Endometrial microvascular endothelial cells (primary cell): ENCODE results near the gene FSTL4. TPM values are rescaled to one million over a fixed set of nuclear protein-coding genes. Genes with fewer than 3 reads are reported as not detected.
"Not testable (repeated sequence)": the region's sequence is repeated elsewhere in the genome, so short reads cannot be mapped to it uniquely, and the experiment has no call there.

Source experiments
- in situ Hi-C: cut with HindIII; loops from 2 replicates; pipeline ENCODE4 v1.10.0; 2017; ENCODE audit warnings: low sequenced_read_pairs, low pct_unique_long_range_greater_than_20kb; ENCODE audit errors: inconsistent ontology term
- total RNA-seq: library from RNA; depleted of rRNA; stranded (reverse); fragments of >200 nt; gene quantifications from one replicate; pipeline ENCODE4 v1.2.3, GENCODE V29; 2015; ENCODE audit errors: inconsistent ontology term

Gene FSTL4
- total RNA-seq, 1 donor from 2014 or later, result not detected

DNA sequence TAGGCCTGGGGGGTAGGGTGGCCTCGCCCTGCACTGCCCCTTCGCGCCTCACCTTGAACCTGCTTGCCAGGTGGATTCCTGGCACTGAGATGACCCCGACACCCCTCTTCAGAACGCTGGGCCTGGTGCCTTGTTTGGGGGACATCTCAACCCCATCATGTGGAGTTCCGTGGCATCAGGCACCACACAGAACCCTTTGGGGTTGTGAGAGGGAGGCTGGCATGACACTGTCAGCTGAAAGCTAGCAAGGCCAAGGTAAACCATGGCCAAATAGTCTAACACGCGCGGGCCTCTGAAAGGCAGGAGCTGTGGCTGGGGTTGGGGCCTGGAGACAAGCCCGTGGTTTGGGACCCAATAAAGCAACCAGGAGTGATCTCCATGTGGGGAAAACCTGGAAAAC lies 163.2 kb downstream of the FSTL4 start:
- in situ Hi-C loops, result no loop called here

DNA sequence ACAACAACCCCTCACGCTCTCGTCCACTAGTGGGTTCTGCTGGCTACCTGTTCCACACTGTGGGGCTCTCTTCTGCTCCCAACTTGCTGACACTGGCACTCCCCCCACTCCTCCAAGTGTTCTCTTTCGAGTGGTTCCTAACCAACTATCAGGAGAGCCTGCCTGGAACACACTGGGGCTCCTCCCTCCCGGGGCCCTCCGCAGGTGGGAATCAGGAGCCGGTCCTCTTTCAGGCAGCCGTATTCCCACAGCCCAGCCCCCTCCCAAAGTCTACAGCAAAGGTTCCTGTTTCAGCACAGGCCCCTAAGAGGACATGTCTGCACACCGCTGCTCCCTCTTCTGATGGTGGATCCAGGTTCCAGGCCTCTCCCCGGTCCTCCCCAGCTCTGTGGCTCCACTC lies 165.9 kb downstream of the FSTL4 start:
- in situ Hi-C loops, result no loop called here

DNA sequence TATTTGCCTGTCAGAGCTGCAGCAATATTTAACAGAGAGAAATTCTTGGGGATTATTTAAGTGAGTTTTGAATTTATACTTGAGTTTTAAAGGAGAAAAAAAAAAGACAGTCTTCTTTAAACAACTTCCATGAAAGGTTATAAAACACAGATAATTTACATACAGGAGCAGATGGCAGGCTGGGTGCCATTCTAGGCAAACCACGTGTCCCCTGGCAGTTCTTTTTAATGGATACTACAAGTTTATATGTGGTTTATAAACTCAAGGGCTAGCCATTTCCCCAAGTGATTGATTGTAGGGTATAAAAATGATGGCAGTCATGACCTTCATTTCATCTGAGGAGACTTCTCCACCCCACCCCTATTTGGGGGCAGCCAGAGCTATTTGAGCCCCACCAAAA lies 166.6 kb downstream of the FSTL4 start:
- in situ Hi-C loops, result no loop called here

DNA sequence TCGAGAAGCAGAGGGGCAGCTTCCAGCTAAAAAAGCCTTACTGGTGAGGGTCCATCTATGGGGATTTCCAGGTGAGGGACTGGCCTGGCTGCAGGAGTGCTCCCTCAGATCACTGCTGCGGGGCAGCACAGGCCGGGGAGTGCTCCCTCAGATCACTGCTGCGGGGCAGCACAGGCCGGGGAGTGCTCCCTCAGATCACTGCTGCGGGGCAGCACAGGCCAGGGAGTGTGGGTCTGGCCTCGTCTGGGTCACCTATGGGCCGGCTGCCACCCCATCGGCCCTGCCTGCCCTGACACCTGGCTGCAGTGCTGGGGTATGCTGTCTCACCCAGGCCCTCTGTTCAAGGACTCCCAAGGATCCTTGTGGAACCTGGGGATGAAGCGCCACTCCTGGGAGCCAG lies 167.1 kb downstream of the FSTL4 start:
- in situ Hi-C loops, result not testable (repeated sequence)

DNA sequence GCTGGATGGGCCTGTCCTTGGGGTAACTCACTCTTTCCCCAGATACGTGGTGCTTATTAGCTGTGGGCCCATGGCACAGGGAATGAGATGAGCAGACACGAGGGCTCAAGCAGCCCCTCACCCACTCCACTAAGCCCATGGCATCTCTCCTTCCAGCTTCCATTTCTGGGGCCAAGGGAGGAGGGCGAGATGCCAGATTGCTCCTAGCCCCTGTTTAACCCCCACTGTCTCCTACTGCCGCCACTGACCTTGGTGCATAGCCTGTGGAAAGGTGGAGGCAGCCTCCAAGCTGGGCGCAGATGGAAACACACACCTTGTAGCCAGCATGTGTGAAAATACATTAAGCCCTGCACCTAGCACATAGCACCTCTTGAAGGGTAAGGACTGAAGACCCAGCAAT lies 167.6 kb downstream of the FSTL4 start:
- in situ Hi-C loops, result no loop called here

DNA sequence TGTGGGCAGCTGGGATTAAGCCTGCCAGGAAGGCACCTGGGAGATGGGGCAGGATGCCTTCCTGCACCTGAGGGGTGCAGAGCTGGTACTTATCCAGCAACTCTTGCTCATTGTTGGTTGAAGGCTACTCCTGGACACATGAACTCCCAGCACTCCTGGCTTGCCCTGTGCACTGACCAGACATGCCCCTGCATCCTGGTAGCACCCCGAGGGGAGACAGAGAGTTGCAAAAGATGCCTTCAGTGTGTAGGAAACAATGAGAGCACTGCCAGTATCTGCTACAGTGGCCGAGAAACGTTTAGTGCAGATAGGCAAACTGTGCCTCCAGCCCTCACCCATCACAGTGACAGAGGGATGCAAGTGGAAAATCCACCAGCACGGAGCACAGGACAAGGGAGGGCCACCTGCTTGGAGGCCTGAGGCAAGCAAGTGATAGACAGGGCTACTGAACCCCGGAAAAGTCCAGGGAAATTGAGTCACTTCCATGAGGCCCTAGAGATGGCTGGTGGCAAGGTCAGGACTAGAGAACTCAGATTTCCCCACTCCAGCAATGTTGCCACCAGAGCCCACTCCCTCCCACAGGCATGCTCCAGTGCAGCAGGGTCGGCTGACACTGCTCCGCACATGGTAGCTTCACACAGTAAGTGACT lies 171.1 kb downstream of the FSTL4 start:
- in situ Hi-C loops, result no loop called here

DNA sequence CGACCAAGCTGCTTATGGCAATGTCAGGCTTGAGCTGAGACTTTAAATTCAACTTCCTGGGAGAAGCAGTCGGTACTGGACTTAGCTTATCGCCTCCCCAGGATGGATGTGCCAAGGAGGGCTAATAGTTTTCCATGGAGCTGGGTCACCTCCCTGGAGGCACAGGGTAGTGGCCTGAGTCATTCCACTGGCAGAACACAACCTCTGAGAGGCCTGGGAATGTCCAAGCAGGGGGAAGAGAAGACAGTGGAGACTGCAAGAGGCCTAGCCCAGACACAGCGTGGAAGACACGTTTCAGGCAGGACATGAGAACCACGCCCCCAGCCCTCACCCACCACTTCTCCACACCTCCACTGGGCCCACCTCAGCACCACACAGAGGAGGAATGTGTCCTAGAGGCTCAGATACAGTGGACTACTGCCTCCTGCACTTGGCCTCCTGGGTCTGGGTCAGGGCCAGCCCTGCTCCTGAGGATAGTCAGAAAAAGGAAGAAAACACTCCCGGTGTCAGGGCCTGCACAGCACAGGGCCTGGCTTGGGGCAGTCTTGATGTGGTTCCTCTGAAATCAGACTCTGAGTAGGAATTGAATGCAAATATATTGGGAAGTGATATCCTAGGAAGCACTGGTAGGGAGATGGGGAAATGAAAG lies 171.8 kb downstream of the FSTL4 start:
- in situ Hi-C loops, result no loop called here

DNA sequence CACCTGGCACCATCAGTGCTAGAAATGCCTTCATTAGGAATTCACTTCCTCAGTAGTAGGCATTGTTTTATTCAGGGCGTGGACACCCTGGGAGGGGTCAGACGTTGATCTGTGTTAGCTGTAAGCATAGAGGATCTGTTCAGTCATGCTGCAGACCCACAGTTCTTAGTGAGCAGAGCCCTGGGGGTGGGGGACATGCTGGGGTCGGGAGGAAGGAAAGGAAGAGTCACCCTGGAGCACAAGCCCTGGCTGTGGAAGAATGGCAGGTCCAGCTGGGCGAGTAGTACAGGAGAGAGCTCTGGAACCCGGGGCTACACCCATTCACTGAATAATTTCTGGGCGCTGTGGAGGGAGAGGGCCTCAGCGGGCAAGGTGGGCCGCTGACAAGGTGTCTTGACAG lies 172.5 kb downstream of the FSTL4 start:
- in situ Hi-C loops, result no loop called here

DNA sequence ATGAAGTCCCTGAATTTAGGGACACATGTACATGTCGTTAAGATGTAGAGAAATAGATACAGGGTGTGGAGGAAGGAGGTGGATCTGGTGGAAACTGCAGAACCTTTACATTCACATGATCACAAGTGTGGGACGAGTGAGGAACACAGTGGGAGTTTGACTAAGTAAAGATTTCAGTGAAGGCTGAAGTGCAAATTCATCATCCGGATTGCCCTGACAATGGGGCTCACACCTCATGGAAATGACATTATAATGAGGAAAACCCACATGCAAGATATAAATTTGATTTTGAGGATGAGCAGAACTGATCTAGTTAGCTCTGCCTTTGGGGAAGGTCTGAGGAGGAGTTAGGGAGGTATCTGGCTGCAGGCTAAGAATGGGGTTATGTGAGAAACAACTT lies 173.9 kb downstream of the FSTL4 start:
- in situ Hi-C loops, result no loop called here

DNA sequence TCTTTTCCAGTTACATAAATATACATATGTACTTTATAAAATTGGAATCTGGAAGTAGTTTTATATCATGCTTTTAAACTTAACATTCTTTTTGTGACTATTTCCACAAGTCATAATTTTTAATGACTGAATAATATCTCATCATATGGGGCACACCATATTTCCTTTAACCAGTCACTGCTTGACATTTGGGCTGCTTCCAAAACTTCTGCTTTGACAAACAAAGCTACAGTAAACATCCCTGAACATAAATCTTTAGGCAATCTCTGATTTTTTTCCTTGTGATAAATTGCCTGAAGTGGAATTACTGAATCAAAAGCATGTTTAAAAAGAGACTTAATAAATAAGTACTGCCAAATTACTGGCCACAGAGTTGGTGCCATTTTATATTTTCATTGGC lies 178.0 kb downstream of the FSTL4 start:
- in situ Hi-C loops, result no loop called here

DNA sequence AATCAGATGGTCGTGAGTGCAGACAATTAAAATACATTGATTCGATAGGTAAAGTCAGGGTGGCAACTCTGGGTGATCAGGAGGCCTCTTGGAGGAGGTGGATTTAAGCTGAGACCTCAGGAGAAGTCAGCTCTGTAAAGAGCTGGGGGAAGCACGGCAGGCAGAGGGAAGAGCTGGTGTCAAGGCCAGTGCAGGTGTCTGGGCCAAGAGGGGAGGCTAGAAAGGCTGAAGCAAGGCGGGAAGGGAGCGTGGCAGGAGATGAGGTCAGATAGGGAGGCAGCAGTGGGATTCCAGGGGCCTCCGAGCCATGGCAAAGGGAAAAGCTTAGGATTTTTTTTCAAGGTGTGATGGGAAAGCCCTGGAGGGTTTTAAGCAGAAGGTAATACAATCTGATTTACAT lies 178.7 kb downstream of the FSTL4 start:
- in situ Hi-C loops, result no loop called here

DNA sequence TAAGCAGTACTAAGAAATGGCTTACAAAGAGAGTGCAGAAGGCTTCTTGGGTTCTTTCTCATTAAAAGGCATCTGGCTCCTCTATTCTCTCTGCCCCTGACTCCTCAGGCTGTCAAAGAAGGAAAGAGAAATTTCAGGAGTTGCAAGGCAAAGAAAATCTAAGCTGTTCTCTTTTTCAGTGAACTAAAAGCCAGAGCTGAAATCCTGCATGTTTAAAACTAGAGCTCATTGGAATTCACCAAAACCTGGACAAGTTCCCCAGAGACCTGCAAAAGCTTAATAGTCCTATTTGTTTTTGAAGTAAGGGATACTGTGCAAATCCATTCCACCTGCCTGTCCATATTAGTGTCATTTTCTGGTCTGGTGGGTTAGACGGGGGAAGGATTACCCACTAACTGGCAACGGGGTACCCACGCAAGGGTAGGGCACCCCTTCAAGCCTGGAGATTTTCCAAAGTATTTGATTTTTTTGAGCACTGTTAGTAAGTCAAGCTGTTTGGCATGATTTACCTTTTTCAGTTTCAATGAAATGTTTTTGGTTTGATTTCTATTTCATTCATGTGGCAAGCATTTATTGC lies 179.3 kb downstream of the FSTL4 start:
- in situ Hi-C loops, result no loop called here

DNA sequence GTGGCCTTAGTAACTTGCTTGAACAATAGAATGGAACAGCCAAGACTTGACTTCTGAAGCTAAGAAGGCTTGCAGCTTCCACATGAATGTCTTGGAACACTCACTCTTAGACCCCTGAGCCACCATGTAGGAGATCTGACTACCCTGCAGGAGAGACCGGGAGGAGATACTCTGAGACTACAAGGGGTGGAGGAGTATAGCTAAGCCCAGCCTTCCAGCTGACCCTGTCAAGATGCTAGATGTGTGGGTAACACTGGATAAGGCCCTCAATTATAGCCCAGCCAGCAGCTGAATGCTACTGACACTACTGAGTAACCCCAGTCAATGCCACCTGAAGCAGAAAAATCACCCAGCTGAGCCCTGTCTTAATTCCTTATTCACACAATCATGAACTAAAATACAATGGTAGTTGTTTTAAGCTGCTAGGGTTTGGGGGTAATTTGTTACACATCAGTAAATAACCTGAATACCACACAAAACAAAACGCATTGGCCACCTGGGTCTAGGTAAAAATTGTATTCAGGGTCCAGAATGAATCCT lies 180.9 kb downstream of the FSTL4 start:
- in situ Hi-C loops, result no loop called here

DNA sequence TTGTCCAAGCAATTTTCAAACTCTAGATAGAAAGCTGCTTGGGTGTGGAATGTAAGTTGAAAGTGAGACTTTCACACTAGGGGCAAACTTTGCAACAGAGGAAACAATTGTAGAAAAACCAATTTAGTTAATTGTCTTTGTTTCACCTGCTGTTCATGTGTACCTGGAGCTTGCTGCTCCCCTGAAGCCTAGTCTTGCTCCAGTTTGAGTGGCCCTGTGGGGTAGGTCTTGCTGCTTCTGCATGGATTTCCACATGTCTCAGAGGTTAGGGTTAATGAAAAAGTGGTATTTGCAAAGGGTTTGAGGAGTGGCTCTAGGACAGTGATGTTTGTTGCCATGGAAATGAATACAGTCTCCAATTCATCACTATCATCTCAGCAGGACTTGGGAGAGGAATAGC lies 182.2 kb downstream of the FSTL4 start:
- in situ Hi-C loops, result no loop called here

DNA sequence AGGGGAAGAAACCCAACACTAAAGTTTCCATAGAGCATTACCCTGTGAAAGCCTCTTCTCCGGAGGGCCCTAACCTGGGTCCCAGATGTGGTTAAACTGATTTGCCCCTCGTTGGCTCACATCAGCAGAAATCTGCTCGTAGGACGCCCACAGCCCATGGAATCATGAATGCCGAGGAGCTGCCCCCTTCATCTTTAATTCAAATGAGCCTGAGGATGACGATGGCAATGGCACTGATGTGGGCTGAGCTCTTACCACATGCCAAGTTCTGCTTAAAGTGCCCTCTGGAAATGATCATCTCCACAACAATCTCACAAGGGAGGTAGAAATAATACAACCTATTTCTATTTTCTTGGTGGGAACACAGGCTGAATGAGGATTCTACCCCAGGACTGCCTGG lies 183.3 kb downstream of the FSTL4 start:
- in situ Hi-C loops, result no loop called here

DNA sequence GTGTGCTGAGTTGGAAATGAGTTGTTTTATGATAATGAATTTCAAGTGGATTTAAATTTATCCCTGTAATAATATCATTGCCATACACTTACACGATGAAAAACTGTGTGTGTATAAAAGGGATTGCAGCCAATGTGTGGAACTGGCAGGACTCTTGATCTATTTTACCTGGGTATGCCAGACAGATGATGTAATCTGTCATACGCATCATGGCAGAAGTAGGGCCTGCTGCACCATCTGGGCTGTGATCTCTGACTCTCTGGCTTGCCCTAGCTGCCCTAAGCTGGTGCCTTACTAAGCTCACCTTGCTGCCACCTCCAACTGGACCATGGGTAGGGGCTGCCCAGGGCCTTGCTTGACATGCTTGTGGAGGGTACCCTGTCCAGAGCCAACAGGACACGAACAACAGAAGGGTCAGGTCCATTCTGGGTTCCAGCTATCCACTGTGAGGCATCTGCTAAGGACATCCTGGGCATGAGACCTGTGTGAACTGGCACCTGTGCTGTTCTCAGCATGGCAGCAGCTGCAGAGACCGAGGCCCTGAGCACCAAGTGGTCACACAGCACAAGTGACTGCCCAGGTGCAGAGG lies 184.2 kb downstream of the FSTL4 start:
- in situ Hi-C loops, result no loop called here

DNA sequence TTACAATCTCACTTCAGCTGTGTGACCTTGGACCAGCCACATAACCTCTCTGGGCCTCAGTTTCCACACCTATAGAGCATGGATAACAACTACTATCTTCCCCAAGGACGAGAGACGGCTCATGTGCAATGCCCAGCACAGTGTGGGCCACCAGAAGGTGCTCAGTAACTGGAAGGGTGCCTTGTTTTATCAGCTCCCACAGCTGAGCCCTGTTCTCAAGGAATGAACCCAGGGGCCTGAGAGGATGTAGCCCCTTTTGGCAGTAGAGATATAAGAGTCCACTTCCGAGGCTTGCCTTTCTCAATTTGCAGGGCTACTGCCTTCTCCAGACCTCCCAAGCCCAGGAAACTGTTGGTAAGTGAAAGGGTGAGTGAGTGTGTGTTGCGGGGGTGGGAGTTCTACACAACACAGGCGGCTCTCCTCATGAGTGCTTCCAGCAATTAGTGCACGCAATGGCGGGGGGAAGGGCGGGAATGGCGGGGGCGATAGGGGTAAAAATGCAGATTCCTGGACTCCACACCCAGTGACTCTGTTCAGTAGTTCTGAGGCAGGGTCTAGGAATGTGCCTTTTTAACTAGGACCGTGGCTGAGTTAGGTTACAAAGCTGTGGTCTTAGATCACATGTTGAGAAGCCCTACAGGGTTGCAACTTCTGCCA lies 185.1 kb downstream of the FSTL4 start:
- in situ Hi-C loops, result no loop called here

DNA sequence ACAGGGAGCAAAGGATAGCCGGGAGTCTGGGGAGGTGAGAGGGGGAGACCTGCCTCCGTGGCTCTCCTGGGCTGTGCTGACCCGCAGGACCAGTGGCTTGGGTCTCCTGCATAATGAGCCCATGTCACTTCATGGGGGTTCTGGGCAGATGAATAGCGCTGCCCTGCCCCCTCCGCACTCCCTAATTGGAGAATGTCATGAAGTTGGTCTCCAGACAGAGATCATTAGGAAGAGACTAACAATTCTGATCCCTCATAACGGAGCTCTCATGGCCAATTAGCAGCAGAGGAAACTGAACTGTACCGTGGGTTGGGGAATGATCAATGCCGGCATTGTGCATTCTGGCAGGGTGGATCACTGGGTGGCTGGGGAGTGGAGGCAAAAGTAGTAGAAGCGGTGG lies 186.1 kb downstream of the FSTL4 start:
- in situ Hi-C loops, result no loop called here

DNA sequence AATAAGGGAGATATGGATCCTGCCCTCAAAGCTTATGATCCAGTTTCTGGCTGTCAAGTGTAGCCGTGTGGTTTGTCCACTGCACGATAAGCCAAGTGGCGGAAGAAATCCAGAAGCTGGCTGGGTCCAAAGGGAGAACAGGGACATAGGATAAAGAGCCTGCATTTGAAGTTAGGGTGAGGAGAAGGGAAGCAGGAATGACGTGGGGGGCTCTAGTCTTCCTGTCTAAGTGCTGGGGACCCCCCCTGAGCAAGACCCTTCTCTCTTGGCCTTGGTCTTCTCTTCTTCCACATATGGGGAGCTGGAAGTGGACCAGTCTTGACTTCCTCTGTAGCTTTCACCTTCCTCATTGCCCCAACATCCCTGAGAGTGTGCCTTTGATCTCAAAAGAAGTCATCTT lies 186.6 kb downstream of the FSTL4 start:
- in situ Hi-C loops, result no loop called here

DNA sequence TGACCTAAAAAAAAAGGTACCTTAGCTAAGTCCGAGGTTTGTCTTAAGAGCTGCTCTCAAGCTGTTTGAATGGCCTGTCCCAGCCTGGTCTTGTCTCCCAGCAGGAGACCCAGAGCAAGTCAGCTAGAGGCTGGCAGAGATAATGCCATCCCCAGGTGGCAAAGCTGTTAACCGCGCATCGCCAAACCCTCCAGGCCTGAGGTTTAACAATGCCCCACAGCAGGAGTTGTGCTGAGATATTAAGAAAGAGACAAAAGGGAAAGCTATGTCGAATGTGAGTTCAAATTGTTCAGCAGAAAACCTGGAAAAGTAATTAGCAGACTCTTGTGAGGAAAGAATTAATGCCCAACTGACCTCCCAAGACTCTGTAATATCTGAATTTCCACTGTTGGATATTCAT lies 187.1 kb downstream of the FSTL4 start:
- in situ Hi-C loops, result no loop called here
